ENCODE measurements around the gene ZNF41. TPM values are rescaled to one million over a fixed set of nuclear protein-coding genes. Genes with fewer than 3 reads are reported as not detected.

Gene ZNF41
- total RNA-seq, 2 donors from 2014 or later, result 1.6 to 4.9 TPM

- ATAC-seq (no peak), DNase-seq (no peak)
- Histone ChIP-seq H3K4me3 (no peak overlapping the region), H3K9me3 (no peaks in the 10 kb centered on the region), H3K4me1 (peaks cover 9% of the 10 kb centered on the region), H3K27ac (no peak overlapping the region), H3K27me3 (no peaks in the 10 kb centered on the region), H3K36me3 (replicated peaks in 1 of 2; ENCODE audit: insufficient read depth in 1 of 2, low read depth in 2 of 2) (no peaks in the 10 kb centered on the region)
- intact Hi-C loops (cut with DNase I), result no loop called here
- 83 to 92% methylated on average over 2 of the region's 2 CpGs for WGBS, 2 donors
- TF ChIP-seq, protein P1, sequence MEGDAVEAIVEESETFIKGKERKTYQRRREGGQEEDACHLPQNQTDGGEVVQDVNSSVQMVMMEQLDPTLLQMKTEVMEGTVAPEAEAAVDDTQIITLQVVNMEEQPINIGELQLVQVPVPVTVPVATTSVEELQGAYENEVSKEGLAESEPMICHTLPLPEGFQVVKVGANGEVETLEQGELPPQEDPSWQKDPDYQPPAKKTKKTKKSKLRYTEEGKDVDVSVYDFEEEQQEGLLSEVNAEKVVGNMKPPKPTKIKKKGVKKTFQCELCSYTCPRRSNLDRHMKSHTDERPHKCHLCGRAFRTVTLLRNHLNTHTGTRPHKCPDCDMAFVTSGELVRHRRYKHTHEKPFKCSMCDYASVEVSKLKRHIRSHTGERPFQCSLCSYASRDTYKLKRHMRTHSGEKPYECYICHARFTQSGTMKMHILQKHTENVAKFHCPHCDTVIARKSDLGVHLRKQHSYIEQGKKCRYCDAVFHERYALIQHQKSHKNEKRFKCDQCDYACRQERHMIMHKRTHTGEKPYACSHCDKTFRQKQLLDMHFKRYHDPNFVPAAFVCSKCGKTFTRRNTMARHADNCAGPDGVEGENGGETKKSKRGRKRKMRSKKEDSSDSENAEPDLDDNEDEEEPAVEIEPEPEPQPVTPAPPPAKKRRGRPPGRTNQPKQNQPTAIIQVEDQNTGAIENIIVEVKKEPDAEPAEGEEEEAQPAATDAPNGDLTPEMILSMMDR (IDR thresholded peaks at IDR 0.05), result no peak
- no peak for TF ChIP-seq POLR2A (IDR thresholded peaks at IDR 0.05)
Observed at GRCh38 chrX:47481160-47481559, 1.9 kb downstream of the ZNF41 start.

- Histone ChIP-seq H3K27me3 (no peaks in the 10 kb centered on the region), H3K4me1 (peaks cover 9% of the 10 kb centered on the region), H3K27ac (no peak overlapping the region), H3K4me3 (no peak overlapping the region), H3K36me3 (replicated peaks in 1 of 2; ENCODE audit: insufficient read depth in 1 of 2, low read depth in 2 of 2) (no peaks in the 10 kb centered on the region), H3K9me3 (no peaks in the 10 kb centered on the region)
- TF ChIP-seq, protein P1 (IDR thresholded peaks at IDR 0.05), result no peak
- TF ChIP-seq POLR2A (IDR thresholded peaks at IDR 0.05), result no peak
- WGBS, 2 donors, result 35 to 39% methylated on average over 2 of the region's 2 CpGs
- intact Hi-C loops (cut with DNase I), result no loop called here
- no peak for ATAC-seq
- no peak for DNase-seq
Observed at GRCh38 chrX:47480576-47480975, 2.4 kb downstream of the ZNF41 start.

GRCh38 chrX:47475476-47475875, 7.5 kb downstream of the ZNF41 start:
- no peaks in the 10 kb centered on the region for H3K9me3 ChIP-seq
- no peak overlapping the region for H3K4me3 ChIP-seq
- no peaks in the 10 kb centered on the region for H3K4me1 ChIP-seq
- TF ChIP-seq POLR2A (IDR thresholded peaks at IDR 0.05), result no peak
- TF ChIP-seq, protein P1 (IDR thresholded peaks at IDR 0.05), result no peak
- DNase-seq (no peak), ATAC-seq (no peak)
- H3K27me3 ChIP-seq, result no peaks in the 10 kb centered on the region
- no peaks in the 10 kb centered on the region for H3K36me3 ChIP-seq (replicated peaks in 1 of 2; ENCODE audit: insufficient read depth in 1 of 2, low read depth in 2 of 2)
- no peak overlapping the region for H3K27ac ChIP-seq
- intact Hi-C loops (cut with DNase I), result no loop called here

DNA sequence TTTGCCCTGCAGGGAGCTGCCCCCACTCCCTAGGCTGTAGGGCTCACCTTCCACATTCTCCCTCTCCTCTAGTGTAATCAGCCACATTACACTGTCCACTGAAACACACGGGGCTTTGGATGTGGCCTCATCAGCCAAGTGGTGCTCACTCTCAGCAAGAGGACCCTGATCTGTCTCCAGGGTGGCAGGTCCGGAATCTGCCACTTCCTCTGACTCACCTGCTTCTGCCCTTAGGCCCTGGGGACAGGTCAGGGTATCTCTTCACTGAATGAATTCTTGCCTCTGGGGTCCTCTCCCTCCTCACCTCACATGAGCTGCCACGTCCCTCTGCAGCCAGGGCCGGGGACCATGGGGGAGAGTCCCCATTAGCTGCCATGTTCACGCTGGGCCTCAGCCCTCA, 15.9 kb downstream of the ZNF41 start:
- no peak for ATAC-seq
- H3K36me3 ChIP-seq (replicated peaks in 1 of 2; ENCODE audit: insufficient read depth in 1 of 2, low read depth in 2 of 2), result no peaks in the 10 kb centered on the region
- no peaks in the 10 kb centered on the region for H3K4me1 ChIP-seq
- no peak overlapping the region for H3K4me3 ChIP-seq
- TF ChIP-seq, protein P1 (IDR thresholded peaks at IDR 0.05), result no peak
- TF ChIP-seq POLR2A (IDR thresholded peaks at IDR 0.05), result no peak
- no peak for DNase-seq
- intact Hi-C loops (cut with DNase I), result no loop called here
- no peak overlapping the region for H3K27ac ChIP-seq
- H3K27me3 ChIP-seq, result no peaks in the 10 kb centered on the region
- H3K9me3 ChIP-seq, result no peaks in the 10 kb centered on the region
- WGBS, 2 donors, result 91% methylated on average over 3 of the region's 5 CpGs; no CpG with 5 or more reads in 1 of the 2 donors

- ATAC-seq (no peak), DNase-seq (no peak)
- Histone ChIP-seq H3K9me3 (no peaks in the 10 kb centered on the region), H3K27ac (no peak overlapping the region), H3K4me1 (no peaks in the 10 kb centered on the region), H3K27me3 (no peaks in the 10 kb centered on the region), H3K4me3 (no peak overlapping the region), H3K36me3 (replicated peaks in 1 of 2; ENCODE audit: insufficient read depth in 1 of 2, low read depth in 2 of 2) (no peaks in the 10 kb centered on the region)
- 89 to 94% methylated on average over 1 of the region's 1 CpG for WGBS, 2 donors
- TF ChIP-seq, protein P1 (IDR thresholded peaks at IDR 0.05), result no peak
- TF ChIP-seq POLR2A (IDR thresholded peaks at IDR 0.05), result no peak
- intact Hi-C loops (cut with DNase I), result no loop called here
Observed at GRCh38 chrX:47460561-47460960, 22.5 kb downstream of the ZNF41 start.
